H9 (cell line): Measurements from ENCODE around the gene PCDHAC1. TPM values are rescaled to one million over a fixed set of nuclear protein-coding genes. Genes with fewer than 3 reads are reported as not detected.

Source experiments
- DNase-seq: peaks from one replicate; pipeline ENCODE4 v3.0.0-alpha.2; 2017
- H2AFZ ChIP-seq: one replicate; pipeline ENCODE4 v1.6.1; 2013; ENCODE audit warnings: mild to moderate bottlenecking, low read length, control low read depth, moderate library complexity
- H2AK5ac ChIP-seq: 2 replicates; pipeline ENCODE4 v1.6.1; 2013; ENCODE audit warnings: low read length, control low read depth, mixed read lengths; ENCODE audit not compliant: insufficient read length
- H2BK120ac ChIP-seq: one replicate; pipeline ENCODE4 v1.6.1; 2013; ENCODE audit warnings: low read depth, mild to moderate bottlenecking, low read length, control low read depth, inconsistent platforms; ENCODE audit not compliant: poor library complexity, severe bottlenecking
- H2BK12ac ChIP-seq: 2 replicates; pipeline ENCODE4 v1.6.1; 2013; ENCODE audit warnings: low read length, control low read depth, mixed read lengths, low read depth; ENCODE audit not compliant: insufficient read length
- H2BK15ac ChIP-seq: 2 replicates; pipeline ENCODE4 v1.6.1; 2013; ENCODE audit warnings: low read depth, low read length, control low read depth
- H2BK20ac ChIP-seq: one replicate; pipeline ENCODE4 v1.6.1; 2013; ENCODE audit warnings: low read depth, mild to moderate bottlenecking, low read length, control low read depth, inconsistent platforms; ENCODE audit not compliant: poor library complexity, severe bottlenecking
- H2BK5ac ChIP-seq: 2 replicates; pipeline ENCODE4 v1.6.1; 2013; ENCODE audit warnings: low read length, control low read depth, mixed read lengths; ENCODE audit not compliant: insufficient read length
- H3K14ac ChIP-seq: 2 replicates; pipeline ENCODE4 v1.6.1; 2013; ENCODE audit warnings: low read length, control low read depth; ENCODE audit not compliant: insufficient read depth
- H3K18ac ChIP-seq: 2 replicates; pipeline ENCODE4 v1.6.1; 2013; ENCODE audit warnings: low read depth, mild to moderate bottlenecking, mixed read lengths, low read length, control low read depth; ENCODE audit not compliant: insufficient read length
- H3K23ac ChIP-seq: 2 replicates; pipeline ENCODE4 v1.6.1; 2013; ENCODE audit warnings: low read length, control low read depth, mixed read lengths, low read depth; ENCODE audit not compliant: insufficient read length
- H3K23me2 ChIP-seq: 2 replicates; pipeline ENCODE4 v1.6.1; 2013; ENCODE audit warnings: low read depth, mild to moderate bottlenecking, mixed read lengths, low read length, control low read depth; ENCODE audit not compliant: insufficient read length, poor library complexity, severe bottlenecking
- H3K27ac ChIP-seq: 2 replicates; pipeline ENCODE4 v1.5.1; 2013; ENCODE audit warnings: low read length, control low read depth, mixed read lengths, low read depth; ENCODE audit not compliant: insufficient read length
- H3K27me3 ChIP-seq: 2 replicates; pipeline ENCODE4 v1.6.1; 2013; ENCODE audit warnings: low read length, control low read depth, inconsistent platforms; ENCODE audit not compliant: insufficient read depth
- H3K4ac ChIP-seq: 2 replicates; pipeline ENCODE4 v1.6.1; 2013; ENCODE audit warnings: low read depth, mild to moderate bottlenecking, control low read depth, inconsistent platforms, low read length, moderate library complexity
- H3K4me1 ChIP-seq: 2 replicates; pipeline ENCODE4 v1.6.1; 2013; ENCODE audit warnings: low read length, control low read depth, inconsistent platforms; ENCODE audit not compliant: insufficient read depth
- H3K4me2 ChIP-seq: 2 replicates; pipeline ENCODE4 v1.6.1; 2013; ENCODE audit warnings: low read length, control low read depth, mixed read lengths; ENCODE audit not compliant: insufficient read length, insufficient read depth
- H3K56ac ChIP-seq: 2 replicates; pipeline ENCODE4 v1.6.1; 2013; ENCODE audit warnings: low read depth, mild to moderate bottlenecking, mixed read lengths, low read length, control low read depth; ENCODE audit not compliant: insufficient read length
- H3K79me1 ChIP-seq: 2 replicates; pipeline ENCODE4 v1.6.1; 2013; ENCODE audit warnings: low read depth, mild to moderate bottlenecking, moderate library complexity, low read length, control low read depth, inconsistent platforms; ENCODE audit not compliant: insufficient read depth, poor library complexity, severe bottlenecking
- H3K79me2 ChIP-seq: 2 replicates; pipeline ENCODE4 v1.6.1; 2013; ENCODE audit warnings: low read length, control low read depth, inconsistent platforms; ENCODE audit not compliant: insufficient read depth
- H3K9ac ChIP-seq: 2 replicates; pipeline ENCODE4 v1.6.1; 2013; ENCODE audit warnings: low read length, control low read depth, mixed read lengths; ENCODE audit not compliant: insufficient read length; ENCODE audit errors: extremely low read depth
- H3K9me3 ChIP-seq: one replicate; pipeline ENCODE4 v1.6.1; 2013; ENCODE audit warnings: low read depth, low read length, inconsistent platforms; ENCODE audit not compliant: control insufficient read depth
- H3T11ph ChIP-seq: one replicate; pipeline ENCODE4 v1.6.1; 2013; ENCODE audit warnings: mild to moderate bottlenecking, low read length, control low read depth, inconsistent platforms
- H4K20me1 ChIP-seq: one replicate; pipeline ENCODE4 v1.6.1; 2013; ENCODE audit not compliant: control insufficient read depth, insufficient read length, insufficient read depth
- H4K5ac ChIP-seq: 2 replicates; pipeline ENCODE4 v1.6.1; 2013; ENCODE audit warnings: low read depth, mild to moderate bottlenecking, mixed read lengths, low read length, control low read depth; ENCODE audit not compliant: insufficient read length
- H4K8ac ChIP-seq: replicated peaks from 2 replicates; pipeline ENCODE4 v1.6.1; 2013; ENCODE audit warnings: low read length, control low read depth, mixed read lengths, low read depth; ENCODE audit not compliant: insufficient read length
- H4K91ac ChIP-seq: 2 replicates; pipeline ENCODE4 v1.6.1; 2013; ENCODE audit warnings: low read depth, mild to moderate bottlenecking, moderate library complexity, mixed read lengths, low read length, control low read depth; ENCODE audit not compliant: insufficient read length
- H3K27ac Mint-ChIP-seq, 3 experiments: 2 replicates in 2 of 3; 3 replicates in 1 of 3; pipeline ENCODE4 v1.8.0; 2020 to 2021; ENCODE audit warnings: mixed read lengths in 3 of 3, mild to moderate bottlenecking in 1 of 3, moderate library complexity in 1 of 3
- H3K27me3 Mint-ChIP-seq: 2 replicates; pipeline ENCODE4 v1.8.0; 2021; ENCODE audit warnings: low read depth, mild to moderate bottlenecking, moderate library complexity, mixed read lengths
- H3K36me3 Mint-ChIP-seq, 3 experiments: 2 replicates in 2 of 3; 3 replicates in 1 of 3; pipeline ENCODE4 v1.8.0; 2020 to 2021; ENCODE audit warnings: low read depth in 3 of 3, mixed read lengths in 3 of 3; ENCODE audit not compliant: insufficient read depth in 1 of 3
- H3K4me1 Mint-ChIP-seq, 2 experiments: 2 replicates each; pipeline ENCODE4 v1.8.0; 2020; ENCODE audit warnings: mixed read lengths in 2 of 2
- H3K4me3 Mint-ChIP-seq, 2 experiments: 2 replicates in 1 of 2; 3 replicates in 1 of 2; pipeline ENCODE4 v1.8.0; 2020 to 2021; ENCODE audit warnings: mild to moderate bottlenecking in 2 of 2, mixed read lengths in 2 of 2, moderate library complexity in 1 of 2
- H3K9me3 Mint-ChIP-seq, 2 experiments: 2 replicates in 1 of 2; 3 replicates in 1 of 2; pipeline ENCODE4 v1.8.0; 2020; ENCODE audit warnings: mild to moderate bottlenecking in 2 of 2, mixed read lengths in 2 of 2, moderate library complexity in 1 of 2
- WGBS: extraction: QIAGEN DNeasy Blood & Tissue Kit; methylation state at CpG from one replicate; pipeline ENCODE4 v1.1.7; 2013; ENCODE audit warnings: missing lambda C conversion rate, low lambda C conversion rate, mixed read lengths; ENCODE audit not compliant: insufficient read length; ENCODE audit errors: extremely low coverage; 5-methylcytosine and 5-hydroxymethylcytosine counted together
- total RNA-seq: library from RNA; stranded (reverse); gene quantifications from 2 replicates; pipeline ENCODE4 v1.2.1, GENCODE V29; 2021
- TF ChIP-seq, protein P1 (sequence below): fragments of 200-600 bp; sonication (generic); conservative IDR thresholded peaks from 3 replicates; pipeline ENCODE4 v1.8.0; 2021; ENCODE audit warnings: antibody characterized with exemption, mild to moderate bottlenecking

Gene PCDHAC1
- total RNA-seq, 1 experiment from 2014 or later, result 8.7 TPM

DNA sequence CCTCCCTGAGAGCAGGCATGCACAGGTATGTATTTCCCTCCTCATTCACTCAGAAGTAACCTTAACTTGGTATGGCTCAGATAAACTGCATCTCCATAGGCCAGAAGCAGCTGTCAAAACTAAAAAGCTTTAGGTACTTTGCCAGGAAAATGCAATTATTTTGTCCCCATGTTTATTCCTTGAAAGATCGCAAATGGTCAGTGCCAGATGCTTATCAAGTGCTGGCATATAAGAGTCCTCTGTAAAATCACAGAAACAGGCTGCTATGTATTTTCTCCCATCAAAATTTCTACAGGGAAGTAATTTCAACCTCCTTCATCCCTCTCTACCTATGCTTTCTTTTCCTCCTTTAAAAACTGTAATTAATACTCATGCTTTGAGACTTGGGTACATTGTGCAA lies 52.9 kb downstream of the PCDHAC1 start:
- H3K23me2 ChIP-seq, result no peaks in the 10 kb centered on the region
- H4K20me1 ChIP-seq, result no peaks in the 10 kb centered on the region
- no peak overlapping the region for H2BK12ac ChIP-seq
- H3K27ac Mint-ChIP-seq, result no peak overlapping the region
- no peak overlapping the region for H4K91ac ChIP-seq
- H3K27ac ChIP-seq, result no peak overlapping the region
- H3K4ac ChIP-seq, result no peak overlapping the region
- no peak overlapping the region for H2BK5ac ChIP-seq
- WGBS, result no CpG with 5 or more reads among the region's 1 CpG
- H3K23ac ChIP-seq, result no peak overlapping the region
- no peaks in the 10 kb centered on the region for H3K27me3 ChIP-seq
- H3K4me1 ChIP-seq, result peaks cover 7% of the 10 kb centered on the region; the same call in 1 of the 2 replicates
- no peak overlapping the region for H3K4me2 ChIP-seq
- no peaks in the 10 kb centered on the region for H3K9me3 Mint-ChIP-seq
- TF ChIP-seq, protein P1, sequence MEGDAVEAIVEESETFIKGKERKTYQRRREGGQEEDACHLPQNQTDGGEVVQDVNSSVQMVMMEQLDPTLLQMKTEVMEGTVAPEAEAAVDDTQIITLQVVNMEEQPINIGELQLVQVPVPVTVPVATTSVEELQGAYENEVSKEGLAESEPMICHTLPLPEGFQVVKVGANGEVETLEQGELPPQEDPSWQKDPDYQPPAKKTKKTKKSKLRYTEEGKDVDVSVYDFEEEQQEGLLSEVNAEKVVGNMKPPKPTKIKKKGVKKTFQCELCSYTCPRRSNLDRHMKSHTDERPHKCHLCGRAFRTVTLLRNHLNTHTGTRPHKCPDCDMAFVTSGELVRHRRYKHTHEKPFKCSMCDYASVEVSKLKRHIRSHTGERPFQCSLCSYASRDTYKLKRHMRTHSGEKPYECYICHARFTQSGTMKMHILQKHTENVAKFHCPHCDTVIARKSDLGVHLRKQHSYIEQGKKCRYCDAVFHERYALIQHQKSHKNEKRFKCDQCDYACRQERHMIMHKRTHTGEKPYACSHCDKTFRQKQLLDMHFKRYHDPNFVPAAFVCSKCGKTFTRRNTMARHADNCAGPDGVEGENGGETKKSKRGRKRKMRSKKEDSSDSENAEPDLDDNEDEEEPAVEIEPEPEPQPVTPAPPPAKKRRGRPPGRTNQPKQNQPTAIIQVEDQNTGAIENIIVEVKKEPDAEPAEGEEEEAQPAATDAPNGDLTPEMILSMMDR, result no peak
- no peak overlapping the region for H3T11ph ChIP-seq
- no peak overlapping the region for H3K14ac ChIP-seq
- peaks cover 0 to 3% (median 0%) of the 10 kb centered on the region in 3 experiments; a peak in 1 of 7 replicates for H3K36me3 Mint-ChIP-seq
- H2BK120ac ChIP-seq, result no peak overlapping the region
- H4K8ac ChIP-seq, result no peak overlapping the region
- no peak overlapping the region for H2BK20ac ChIP-seq
- H3K4me1 Mint-ChIP-seq, result peaks cover 19% of the 10 kb centered on the region in 2 experiments
- no peak overlapping the region for H3K4me3 Mint-ChIP-seq
- no peaks in the 10 kb centered on the region for H3K27me3 Mint-ChIP-seq
- H3K79me2 ChIP-seq, result no peaks in the 10 kb centered on the region
- H4K5ac ChIP-seq, result no peak overlapping the region
- no peaks in the 10 kb centered on the region for H3K9me3 ChIP-seq
- H2AFZ ChIP-seq, result no peak overlapping the region
- H2AK5ac ChIP-seq, result no peak overlapping the region
- no peak overlapping the region for H3K9ac ChIP-seq
- no peaks in the 10 kb centered on the region for H3K79me1 ChIP-seq
- H2BK15ac ChIP-seq, result no peak overlapping the region
- no peak overlapping the region for H3K56ac ChIP-seq
- DNase-seq, result no peak
- H3K18ac ChIP-seq, result no peak overlapping the region

Other genes with a start within 250 kb of the PCDHAC1 start
- gene HARS1, start 234.9 kb upstream of the PCDHAC1 start, total RNA-seq, result 70.2 and 76.3 TPM in 2 replicates
- gene HARS2, start 234.8 kb upstream of the PCDHAC1 start, total RNA-seq, result 20.2 and 20.5 TPM in 2 replicates
- 61.0 and 61.8 TPM in 2 replicates for gene ZMAT2, start 225.9 kb upstream of the PCDHAC1 start, total RNA-seq
- gene PCDHA1, start 140.2 kb upstream of the PCDHAC1 start, total RNA-seq, result 0.44 and 0.61 TPM in 2 replicates
- 0.18 and 0.20 TPM in 2 replicates for gene PCDHA2, start 131.4 kb upstream of the PCDHAC1 start, total RNA-seq
- 0.20 TPM in 1 of 2 replicates, not detected in the other for gene PCDHA3, start 125.2 kb upstream of the PCDHAC1 start, total RNA-seq
- 3.5 and 3.9 TPM in 2 replicates for gene PCDHA4, start 119.2 kb upstream of the PCDHAC1 start, total RNA-seq
- 0.33 and 0.39 TPM in 2 replicates for gene PCDHA5, start 104.7 kb upstream of the PCDHAC1 start, total RNA-seq
- 4.5 and 4.9 TPM in 2 replicates for gene PCDHA6, start 98.3 kb upstream of the PCDHAC1 start, total RNA-seq
- 0.48 and 0.86 TPM in 2 replicates for gene PCDHA7, start 92.0 kb upstream of the PCDHAC1 start, total RNA-seq
- 0.57 and 0.79 TPM in 2 replicates for gene PCDHA8, start 85.1 kb upstream of the PCDHAC1 start, total RNA-seq
- 0.46 and 0.55 TPM in 2 replicates for gene PCDHA9, start 77.9 kb upstream of the PCDHAC1 start, total RNA-seq
- 10.4 and 10.7 TPM in 2 replicates for gene PCDHA10, start 70.4 kb upstream of the PCDHAC1 start, total RNA-seq
- gene PCDHA11, start 57.3 kb upstream of the PCDHAC1 start, total RNA-seq, result 6.3 and 6.6 TPM in 2 replicates
- gene PCDHA12, start 51.0 kb upstream of the PCDHAC1 start, total RNA-seq, result 7.1 and 7.2 TPM in 2 replicates
- gene PCDHA13, start 44.2 kb upstream of the PCDHAC1 start, total RNA-seq, result 1.0 and 1.1 TPM in 2 replicates
- gene PCDHAC2, start 40.2 kb downstream of the PCDHAC1 start, total RNA-seq, result 4.8 and 5.4 TPM in 2 replicates
- 0.07 and 0.11 TPM in 2 replicates for gene PCDHB1, start 125.1 kb downstream of the PCDHAC1 start, total RNA-seq
- 26.3 and 27.7 TPM in 2 replicates for gene PCDHB2, start 168.3 kb downstream of the PCDHAC1 start, total RNA-seq
- 2.0 and 2.3 TPM in 2 replicates for gene PCDHB3, start 174.2 kb downstream of the PCDHAC1 start, total RNA-seq
- 1.3 and 1.6 TPM in 2 replicates for gene PCDHB4, start 195.5 kb downstream of the PCDHAC1 start, total RNA-seq
- gene PCDHB5, start 208.9 kb downstream of the PCDHAC1 start, total RNA-seq, result 2.8 and 2.9 TPM in 2 replicates
- 0.22 TPM in 1 of 2 replicates, not detected in the other for gene PCDHB6, start 223.8 kb downstream of the PCDHAC1 start, total RNA-seq
- gene PCDHB7, start 246.3 kb downstream of the PCDHAC1 start, total RNA-seq, result 0.42 and 0.52 TPM in 2 replicates